NAMALWA (cell line): ENCODE measurements around the gene NUP88.
"Not testable (repeated sequence)": the region's sequence is repeated elsewhere in the genome, so short reads cannot be mapped to it uniquely, and the experiment has no call there.

Experiments used
- DNase-seq: peaks from one replicate; pipeline ENCODE4 v3.0.0-alpha.2; 2015; ENCODE audit warnings: low spot score

NUP88 gene

DNA sequence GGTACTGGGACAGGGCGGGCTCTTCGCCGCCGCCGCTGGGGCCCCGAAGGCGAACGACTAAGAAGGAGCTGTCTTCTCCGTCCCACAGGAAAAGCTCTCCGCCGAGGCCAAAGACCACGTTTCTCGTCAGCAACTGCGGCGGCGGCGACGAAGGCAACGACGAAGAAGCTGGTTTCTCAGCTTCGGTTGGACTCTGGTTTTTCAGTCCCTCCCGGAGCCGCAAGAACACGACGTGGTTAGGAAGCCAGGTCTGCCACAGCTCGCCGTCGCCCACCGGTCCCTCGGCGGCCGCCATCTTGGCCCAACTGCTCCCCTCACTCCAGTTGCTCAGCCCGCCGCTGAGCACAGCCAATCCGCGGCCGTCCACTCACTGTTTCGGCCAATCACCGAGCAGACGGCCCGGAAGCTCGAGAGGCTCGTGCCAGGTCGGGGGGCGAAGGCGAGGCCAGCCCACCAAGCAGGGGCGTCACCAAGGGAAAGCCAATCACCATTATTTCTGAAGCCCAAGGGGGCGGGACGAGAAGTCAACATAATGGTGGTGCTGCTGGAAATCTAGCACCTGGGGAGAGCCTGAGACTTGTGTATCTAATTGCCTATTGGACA is at the start of gene NUP88:
NUP88 (minus strand) TSS at position 307 of the 603 bp plus-strand sequence; CDS start at position 295, 12 bp downstream.
- DNase-seq = peak; percentile 96

DNA sequence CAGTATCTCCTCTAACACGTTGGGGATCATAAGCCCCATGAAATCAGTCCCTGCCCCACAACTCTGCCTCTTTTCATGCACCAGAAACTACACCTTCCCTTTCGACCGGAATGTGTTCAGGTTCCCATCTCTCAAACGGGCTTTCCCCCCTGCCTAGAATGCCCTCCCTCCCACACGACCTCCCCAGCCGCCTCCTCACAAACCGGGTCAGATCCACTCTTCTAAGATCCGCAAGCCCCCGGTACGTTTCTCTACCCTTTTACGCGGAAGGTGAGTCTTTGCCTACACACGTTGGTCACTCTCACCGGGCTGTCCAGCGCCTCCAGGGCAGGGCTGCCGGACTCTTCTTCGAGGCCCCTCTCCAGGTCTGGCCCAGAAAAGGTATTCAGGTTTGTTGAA is 48.6 kb upstream of the NUP88 start:
- peak; percentile 26 for DNase-seq

DNA sequence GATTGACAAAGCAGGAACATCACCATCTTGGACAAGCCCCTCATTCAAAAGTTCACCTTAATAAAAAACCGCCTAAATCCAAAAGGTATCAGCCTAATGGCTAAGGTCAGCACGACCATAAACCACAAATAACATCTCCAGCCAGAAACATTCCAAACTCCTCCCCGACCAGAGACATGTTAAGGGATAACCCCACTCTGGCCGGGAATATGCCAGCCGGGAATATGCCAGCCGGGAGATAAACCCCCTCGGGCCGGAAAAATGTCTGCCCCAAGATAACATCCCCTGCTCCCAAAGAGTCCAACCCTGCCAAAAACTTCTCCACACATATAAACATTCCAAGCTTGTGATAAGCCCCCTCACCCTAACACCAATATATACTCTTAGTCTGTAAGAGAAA is 48.0 kb upstream of the NUP88 start:
- DNase-seq = no peak

DNA sequence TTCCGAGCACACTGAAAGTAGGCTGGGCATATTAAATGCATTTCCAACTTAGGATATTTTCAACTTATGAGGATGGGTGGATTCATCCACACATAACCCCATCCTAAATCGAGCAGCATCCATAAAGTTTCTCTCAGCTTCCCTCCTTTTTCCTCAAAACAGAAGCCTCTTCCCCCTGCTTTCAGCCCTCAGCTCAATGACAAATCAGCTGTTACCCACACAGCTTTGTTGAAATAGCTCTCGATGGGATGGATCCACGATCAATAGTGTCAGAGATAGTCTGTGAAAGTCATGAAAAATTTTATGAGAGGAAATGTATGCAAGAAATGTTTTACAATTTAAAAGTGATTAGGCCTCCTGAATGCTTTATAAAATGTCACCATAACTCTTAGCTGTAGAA is 46.8 kb upstream of the NUP88 start:
- no peak for DNase-seq

DNA sequence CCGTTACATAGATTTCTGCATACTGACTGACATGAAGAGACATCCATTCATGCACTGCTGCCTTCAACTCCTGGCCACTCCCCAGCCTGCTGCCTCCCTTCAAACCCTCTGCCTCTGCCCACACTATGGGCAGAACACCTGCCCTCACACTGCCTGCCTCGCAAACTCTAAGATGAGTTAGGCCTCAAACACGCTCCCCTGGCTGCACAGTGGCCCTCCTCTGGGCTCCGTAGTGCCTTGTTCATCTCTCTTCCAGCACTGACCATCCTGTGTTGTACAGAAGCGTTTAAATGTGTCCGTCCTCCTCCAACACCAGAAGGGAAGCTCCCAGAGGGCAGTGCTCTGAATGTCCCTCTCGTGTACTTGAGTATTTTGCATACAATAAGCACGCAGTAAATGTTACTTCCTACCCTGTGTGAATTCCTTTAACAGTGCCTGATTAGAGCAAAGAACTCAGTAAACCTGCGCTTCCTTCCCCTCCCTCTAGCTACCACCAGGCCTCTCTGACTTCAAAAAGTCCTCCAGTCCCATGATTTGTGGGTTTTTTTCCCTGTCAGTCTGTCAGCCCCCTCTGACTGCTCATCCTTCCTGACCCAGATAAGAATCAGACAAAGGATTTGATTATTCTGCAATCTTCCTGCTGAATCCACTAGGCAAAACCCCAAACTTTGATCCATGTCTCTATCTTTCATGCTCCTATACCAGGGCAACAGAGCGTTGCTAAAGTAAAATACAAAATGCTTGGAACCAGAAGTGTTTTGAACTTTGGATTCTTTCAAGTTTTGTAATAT is 45.5 kb upstream of the NUP88 start:
- DNase-seq = no peak

DNA sequence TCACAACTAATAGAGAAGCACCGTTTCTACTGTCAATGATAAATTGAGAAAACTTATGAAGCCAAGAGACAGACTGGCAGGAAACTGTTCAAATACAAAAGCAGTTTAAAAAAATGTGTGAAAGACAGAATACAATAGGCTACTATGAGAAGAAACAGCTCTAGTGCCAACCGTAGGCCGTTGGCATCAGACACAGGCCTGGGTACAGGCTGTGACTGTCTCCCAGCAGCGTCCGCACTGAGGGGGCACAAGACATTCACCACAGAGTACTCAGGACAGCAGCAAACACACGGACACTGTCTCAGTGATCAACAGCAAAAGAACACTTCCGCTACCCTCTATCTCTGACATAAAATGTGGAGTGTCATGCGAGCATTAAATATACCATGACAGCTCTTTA is 27.3 kb upstream of the NUP88 start:
- DNase-seq = no peak

DNA sequence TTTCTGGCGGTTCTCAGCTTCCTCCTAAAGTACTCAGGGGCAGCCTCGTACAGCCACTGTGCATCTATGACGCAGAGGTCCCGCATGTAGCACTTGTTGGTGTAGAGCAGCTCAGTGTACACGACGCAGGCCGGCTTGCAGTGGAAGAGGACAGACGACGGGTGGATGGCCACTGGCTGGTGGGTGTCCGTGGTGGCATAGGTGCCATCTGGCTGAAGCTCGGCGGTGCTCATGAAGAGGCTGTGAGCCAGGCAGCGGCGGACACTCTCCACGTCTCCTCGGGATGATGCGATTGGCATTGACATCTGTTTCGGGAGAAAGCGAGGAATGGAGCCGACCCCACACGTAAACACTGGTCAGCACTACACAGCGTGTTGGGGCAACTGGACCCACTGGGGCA is 24.7 kb upstream of the NUP88 start:
- DNase-seq = no peak

DNA sequence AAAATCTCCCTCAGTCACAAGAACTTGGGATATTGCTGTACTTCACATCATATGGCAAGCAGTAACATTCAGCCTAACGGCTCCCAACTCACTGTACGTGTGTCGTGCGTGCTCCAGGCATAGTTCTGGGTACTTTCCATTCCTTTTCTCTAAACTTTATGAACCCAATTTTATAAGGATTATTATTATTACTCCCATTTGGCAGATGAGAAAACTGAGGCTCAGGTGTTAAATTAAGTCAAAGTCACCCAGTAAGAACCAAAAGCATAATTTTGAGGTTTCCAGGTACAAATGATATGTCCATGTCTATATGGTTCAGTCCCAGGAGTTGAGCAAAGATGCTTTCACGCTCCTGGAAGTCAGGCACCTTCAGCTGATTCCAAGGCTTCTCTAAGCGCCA is 24.3 kb upstream of the NUP88 start:
- DNase-seq = no peak

DNA sequence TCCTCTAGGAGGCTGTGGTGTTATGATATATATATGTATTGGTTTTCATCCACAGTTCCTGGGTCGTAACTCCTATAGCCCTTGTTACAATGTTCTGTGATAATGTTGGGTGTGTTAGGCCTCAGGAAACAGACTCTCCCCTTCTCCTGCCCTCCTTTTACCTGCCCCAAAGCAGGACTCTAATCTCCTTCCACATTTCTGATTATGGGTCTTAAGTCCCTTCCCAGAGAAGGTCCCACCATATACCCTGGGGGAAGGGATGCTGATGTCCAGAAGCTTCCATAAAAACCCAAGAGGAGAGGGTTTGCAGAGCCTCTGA is 19.9 kb upstream of the NUP88 start:
- DNase-seq = no peak

DNA sequence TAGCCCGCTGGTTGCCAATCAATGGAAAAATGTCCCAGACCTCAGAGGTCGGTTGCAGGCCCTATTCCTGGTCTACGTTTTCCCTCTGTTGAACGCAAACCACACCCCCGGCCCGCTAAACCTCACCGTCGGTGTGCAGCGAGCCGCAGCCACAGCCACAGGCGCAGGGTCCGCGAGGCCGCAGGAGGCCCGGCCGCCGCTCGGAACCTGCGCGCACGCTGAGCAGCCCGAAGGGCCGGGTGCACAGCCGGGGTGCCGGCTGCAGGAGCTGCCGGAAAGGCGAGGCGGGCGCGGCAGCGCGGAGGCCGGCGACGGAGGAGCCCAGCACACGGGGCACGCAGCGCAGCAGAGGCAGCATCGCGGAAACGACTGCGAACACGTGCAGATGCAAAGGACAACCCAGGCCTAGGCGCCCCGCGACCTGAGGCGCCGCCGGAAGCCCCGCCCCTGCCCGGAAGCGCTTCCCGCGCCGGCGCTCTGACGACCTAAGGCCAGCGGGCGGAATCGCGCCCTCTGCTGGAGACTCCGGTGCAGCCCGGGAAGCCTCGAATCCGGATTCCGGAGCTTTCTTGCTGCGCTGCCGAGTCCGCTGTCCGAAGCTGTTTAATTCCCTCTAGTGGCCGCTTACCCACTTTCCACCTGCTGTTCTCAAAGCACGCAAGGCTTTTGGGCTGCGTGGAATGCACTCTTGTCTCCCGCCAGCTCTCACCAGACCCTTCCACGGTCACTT is 19.4 kb upstream of the NUP88 start, which contains the start of gene C1QBP:
C1QBP (minus strand) TSS at position 440 of the 730 bp plus-strand sequence; CDS start at position 358, 82 bp downstream.
- peak; percentile 88 for DNase-seq

DNA sequence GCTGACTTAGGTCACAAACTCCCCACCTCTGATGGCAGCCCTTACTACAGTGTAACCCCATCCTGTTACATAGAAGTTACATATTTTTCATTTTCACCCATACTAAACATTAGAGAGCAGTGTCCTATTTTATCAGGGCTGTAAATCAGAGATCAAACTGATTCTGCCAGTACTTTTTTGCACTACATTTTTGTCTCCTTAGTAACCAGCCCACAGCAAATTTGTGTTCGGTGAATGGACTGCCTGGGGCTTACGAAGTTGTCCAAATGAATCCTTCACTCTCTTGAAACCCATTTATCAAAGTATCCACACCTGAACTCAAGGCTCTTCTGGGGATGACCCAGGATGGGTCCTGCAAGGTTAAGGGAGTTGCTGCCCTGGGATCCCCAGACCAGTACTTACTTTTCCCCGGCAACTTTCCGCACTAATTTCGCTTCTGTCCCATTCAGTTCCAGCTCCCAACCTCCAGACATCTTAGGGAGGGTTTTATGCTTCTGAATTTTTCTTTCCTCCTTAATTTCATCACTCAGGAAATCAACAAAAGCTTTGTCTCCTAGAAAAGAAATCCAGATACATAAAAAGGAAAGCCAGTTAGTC is 18.4 kb upstream of the NUP88 start:
- DNase-seq = no peak

DNA sequence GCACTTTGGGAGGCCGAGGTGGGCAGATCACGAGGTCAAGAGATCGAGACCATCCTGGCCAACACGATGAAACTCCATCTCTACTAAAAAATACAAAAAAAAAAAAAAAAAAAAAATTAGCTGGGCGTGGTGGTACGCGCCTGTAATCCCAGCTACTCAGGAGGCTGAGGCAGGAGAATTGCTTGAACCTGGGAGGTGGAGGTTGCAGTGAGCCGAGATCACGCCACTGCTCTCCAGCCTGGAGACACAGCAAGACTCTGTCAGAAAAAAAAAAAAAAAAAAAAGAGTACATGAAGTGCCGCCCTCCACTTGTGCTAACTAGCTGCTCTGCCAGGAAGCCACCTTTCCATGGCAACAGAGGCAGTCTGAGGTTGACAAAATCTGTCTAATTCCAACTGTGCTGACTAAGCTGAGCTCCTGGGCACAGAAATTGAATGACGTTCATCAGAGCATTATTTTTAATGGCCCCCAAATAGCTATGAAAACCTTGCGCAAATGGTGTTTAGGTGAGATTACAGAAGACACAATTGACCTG is 16.4 kb upstream of the NUP88 start:
- not testable (repeated sequence) for DNase-seq

DNA sequence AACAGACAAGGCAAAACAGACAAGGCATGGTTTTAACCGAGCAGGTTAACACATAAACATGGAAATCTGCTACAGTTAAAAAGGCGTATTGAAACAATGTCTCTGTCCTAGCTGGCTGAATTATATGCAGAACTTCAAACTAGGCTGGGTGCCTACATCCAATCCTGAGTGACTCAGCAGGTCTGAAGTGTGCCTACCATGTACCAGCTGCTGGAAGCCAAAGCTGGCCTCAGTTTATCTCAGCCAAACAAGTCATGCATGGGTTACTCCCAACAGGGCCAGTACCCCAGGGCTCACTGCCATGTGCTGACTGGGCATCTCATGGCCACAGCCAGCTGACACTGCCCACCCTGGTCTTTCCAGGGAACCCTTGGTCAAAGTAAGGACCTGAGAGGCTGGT is 15.5 kb upstream of the NUP88 start:
- no peak for DNase-seq

DNA sequence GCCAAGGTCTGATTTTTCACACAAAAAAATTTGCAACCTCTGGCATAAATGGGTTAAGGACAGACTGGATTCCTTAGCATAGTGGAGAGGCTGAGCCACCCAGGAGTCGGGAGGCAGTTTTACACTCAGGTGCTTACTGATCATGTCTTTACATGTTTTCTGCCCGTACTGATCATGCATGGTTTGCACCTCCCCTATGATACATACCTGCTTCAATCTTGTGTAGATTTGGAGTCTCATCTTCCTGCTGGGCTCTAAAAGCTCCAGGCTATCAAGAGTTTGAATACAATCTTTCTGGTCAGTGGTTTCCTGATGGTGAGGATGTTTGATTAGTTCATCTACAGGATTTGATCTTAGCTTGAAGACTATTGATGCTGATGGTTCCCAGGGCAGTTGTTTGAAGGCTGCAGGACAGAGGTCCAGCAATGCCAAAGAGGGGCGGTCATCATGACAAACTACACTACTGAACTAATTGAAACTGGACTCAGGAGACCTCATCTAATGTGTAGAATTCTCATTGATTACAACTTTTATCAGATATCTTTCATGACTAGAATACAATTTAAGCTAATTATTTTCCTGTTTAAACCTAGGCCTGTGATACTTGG is 12.6 kb upstream of the NUP88 start:
- no peak for DNase-seq

DNA sequence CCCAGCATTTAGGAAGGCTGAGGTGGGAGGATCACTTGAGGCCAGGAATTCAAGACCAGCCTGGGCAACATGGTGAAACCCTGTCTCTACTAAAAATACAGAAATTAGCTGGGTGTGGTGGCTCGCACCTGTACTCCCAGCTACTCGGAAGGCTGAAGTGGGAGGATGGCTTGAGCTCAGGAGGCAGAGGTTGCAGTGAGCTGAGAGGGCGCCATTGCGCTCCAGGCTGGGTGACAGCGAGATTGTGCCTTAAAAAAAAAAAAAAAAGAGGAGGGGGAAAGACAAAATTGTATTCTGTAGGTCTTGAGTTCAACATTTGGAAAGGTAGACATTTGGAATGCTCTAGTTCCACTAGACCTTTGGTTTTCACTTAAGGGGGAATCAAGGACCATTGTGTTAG is 11.8 kb upstream of the NUP88 start:
- DNase-seq = not testable (repeated sequence)

DNA sequence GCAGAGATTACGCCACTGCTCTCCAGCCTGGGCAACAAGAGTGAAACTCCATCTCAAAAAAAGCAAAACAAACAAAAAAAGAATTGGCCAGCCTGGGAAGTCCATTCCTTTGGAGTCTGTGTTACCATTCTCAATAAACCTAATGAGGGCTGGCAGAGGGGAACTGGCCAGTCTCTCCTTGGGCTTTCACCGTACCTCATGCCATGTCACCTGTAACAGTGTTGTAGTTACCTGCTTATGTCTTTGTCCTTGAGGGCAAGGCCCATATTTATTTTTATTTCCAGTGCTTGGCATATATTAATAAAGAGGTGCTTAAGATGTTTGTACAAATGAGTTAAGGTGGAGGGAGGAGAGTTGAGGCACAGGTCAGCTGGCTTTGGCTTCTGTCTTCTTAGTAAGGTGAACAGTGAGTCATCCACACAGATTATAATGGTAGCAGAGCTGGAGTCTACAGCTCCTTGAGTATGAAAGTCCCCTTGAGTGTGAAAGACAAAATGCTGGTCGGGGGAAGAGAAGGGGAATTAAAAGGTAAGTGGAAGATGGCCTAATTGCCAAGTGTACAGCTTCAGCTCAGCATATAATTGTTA is 11.0 kb upstream of the NUP88 start:
- no peak for DNase-seq

DNA sequence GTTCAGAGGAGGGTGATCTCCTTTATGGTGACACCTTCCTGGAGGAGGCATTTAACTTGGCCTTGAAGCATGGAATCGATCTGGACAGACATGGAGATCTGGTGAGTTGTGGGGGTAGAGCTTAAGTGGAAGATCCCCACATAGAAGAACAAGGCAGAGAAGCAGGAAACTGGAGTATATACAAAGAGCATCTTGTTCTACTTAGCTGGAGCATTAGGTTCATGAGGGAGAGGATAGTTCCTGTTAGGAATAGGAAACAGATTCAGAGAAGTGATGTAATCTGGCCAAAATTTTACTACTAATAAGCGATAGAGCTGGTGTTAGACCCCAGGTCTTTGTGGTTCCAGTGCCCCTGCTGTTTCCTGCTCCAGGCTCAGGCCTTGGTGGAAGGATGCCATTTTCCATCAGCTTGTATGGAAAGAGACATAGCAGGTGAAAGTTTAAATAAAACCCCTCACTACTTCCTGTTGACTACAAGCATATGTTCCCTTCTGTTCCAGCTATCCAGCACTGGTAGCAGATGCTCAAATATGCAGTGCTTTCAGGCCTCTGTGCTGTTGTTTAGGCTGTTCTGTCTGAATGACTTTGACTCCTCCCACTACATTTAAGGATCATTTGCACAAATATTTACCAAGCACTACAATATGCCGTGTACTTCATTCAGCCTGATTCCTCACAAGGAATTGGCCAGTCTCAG is 9.9 kb upstream of the NUP88 start:
- DNase-seq = no peak

DNA sequence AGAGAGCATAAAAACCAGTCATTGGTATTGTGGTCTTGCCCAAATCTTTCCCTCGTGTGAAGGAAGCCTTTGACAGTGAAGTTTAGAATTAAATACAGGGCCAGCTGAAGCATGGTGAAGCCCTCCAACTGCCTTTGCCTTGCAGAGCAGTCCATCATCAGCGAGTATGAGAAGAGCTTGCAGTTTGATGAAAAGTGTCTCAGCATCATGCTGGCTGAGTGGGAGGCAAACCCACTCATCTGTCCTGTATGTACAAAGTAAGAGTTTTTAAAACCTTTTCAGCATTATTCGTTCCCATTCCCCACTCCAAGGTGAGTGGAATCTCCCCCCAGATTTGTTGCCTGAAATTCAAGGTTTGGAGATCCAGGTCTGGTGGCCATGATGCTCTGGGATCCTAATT is 6.4 kb upstream of the NUP88 start:
- DNase-seq = no peak

DNA sequence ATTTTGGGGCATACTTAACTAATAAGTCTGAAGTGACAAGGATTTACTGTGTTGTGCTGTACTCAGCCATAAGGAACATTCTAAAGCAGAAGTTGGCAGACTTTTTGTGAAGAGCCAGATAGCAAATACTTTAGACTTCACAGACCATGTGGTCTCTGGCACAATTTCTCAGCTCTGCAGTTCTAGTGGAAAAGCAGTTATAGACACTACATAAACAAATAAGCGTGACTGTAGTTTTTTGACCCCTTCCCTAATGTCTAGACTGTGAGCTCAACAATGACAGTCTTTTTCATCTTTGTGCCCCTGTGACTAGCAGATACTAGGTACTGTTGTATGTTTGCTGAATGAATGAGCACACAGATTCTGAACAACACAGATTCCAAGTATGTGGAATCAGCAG is 5.4 kb upstream of the NUP88 start:
- DNase-seq = no peak

DNA sequence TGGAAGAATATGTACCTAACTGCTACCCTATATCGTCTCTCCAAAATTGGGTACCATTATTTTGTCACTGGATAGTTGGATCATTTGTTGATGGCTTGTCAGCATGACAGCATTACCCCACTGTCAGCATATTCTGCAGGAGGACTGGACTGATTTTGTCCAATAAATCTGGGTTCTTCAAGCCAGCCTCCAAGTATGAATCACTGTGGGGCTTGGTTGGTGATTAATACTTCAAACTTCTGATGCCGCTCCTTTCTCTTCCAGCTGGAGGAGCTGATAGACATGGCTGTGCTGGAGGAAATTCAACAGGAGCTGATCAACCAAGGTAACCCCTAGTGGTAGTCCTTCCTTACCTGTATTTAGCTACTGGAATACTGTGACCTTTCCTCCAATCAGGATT is 3.0 kb upstream of the NUP88 start:
- no peak for DNase-seq
